ENCODE results near the gene CRB1.

DNA sequence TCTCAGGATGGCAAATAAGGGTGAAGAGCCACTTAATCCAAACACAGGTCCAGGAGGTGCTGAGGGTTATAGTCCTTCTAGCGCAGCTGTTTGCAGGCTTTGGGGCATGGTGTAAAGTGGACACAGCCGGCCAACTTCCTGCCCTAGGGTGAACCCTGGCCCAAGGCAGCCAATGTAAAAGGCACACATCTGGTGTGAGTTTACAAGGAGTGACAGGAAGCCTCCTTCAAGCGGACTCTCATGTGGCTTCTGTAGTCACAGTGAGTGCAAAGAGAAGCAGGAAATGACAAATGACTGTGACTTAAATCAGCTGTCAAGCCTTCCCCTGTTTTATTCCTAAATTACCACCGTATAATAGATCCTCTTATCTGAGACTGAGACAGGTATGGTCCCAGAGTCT, 213.0 kb downstream of the CRB1 start:
- TF ChIP-seq, protein P1, sequence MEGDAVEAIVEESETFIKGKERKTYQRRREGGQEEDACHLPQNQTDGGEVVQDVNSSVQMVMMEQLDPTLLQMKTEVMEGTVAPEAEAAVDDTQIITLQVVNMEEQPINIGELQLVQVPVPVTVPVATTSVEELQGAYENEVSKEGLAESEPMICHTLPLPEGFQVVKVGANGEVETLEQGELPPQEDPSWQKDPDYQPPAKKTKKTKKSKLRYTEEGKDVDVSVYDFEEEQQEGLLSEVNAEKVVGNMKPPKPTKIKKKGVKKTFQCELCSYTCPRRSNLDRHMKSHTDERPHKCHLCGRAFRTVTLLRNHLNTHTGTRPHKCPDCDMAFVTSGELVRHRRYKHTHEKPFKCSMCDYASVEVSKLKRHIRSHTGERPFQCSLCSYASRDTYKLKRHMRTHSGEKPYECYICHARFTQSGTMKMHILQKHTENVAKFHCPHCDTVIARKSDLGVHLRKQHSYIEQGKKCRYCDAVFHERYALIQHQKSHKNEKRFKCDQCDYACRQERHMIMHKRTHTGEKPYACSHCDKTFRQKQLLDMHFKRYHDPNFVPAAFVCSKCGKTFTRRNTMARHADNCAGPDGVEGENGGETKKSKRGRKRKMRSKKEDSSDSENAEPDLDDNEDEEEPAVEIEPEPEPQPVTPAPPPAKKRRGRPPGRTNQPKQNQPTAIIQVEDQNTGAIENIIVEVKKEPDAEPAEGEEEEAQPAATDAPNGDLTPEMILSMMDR (conservative IDR thresholded peaks at IDR 0.05; ENCODE audit: low read length) = no peak
- TF ChIP-seq EZH2phosphoT487 (IDR thresholded peaks at IDR 0.05; ENCODE audit: borderline replicate concordance) = no peak

All from Loucy (cell line).